Measurements from ENCODE around the gene TCOF1.
A peak's percentile ranks its signal among the peaks of the same experiment; 100 is the strongest.
"Not testable (repeated sequence)": the region's sequence is repeated elsewhere in the genome, so short reads cannot be mapped to it uniquely, and the experiment has no call there.

TCOF1 gene

DNA sequence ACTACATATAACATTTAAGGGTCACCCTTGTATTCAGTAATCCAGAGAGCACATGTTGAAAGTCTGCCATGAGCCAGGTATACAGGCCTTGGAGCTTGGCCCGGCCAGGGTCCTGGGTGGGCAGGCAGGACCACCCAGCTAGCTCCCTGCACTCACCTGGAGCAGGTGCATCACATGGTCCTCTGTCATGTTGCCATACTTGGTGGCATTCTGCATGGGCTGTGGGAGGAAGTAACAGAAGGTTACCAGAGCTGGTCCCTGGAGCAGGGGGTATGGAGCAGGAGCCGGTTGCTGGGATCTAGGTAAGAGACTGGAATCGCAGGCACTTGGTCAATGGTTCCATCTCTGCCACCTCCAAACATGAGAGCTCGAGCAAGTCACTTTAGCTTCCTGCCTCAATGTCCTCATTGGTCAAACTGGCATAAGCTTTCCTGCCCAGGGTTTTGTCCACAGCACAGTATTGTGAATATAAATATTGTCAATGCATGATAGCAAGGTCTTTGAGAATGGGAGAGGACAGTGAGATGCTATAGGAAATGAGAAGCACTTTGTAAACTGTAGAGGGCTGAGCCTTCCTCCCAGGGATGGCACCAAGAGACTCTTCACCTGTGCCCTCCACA is 48.7 kb downstream of the TCOF1 start:
- no peak for DNase-seq

DNA sequence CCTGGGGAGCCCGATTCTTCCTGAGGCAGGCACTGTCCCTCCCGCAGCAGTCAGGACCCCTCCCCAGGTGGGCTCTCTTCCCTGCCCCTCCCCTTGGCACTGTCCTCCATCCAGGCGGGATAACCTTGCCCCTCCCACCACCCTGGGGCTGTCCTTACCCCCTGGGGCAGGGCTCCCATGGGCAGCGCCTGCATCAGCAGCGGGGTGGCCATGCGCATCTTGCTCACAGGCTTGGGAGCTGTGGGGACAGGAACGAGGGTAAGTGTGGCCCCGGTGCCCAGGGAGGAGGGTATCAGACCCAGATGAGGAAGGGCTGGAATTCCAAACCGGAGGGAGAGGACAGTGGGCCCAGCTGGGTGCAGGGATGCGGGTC is 49.2 kb downstream of the TCOF1 start:
- DNase-seq: no peak

DNA sequence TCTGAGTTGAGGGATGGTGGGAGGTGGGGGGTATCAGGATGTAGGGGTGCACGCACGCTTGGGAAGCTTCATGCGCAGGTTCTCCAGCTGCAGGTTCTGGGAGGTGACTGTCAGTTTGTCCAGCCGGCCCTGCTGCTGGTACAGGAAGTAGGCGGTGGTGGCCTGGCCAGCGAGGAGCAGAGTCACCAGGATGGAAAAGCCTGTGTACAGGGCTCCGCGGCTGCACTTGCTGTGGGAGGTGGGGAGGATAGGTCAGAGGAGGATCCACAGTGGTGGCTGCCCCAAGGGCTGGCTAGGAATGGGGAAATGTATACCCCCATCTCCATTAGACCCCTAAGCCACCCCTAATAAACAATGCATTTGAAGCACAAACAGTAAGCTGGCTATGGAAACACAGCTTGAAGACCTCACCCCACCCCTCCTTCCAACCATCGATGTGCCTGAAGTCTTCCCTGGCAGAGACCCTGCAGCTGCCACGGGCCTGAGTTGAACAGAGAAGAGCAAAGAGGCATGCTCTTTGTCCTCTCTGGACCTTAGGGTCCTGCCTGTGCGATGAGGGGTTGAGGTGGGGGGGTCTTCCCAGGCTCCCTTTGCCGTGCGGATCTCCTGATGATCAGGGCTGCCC is 49.7 kb downstream of the TCOF1 start:
- no peak for DNase-seq

DNA sequence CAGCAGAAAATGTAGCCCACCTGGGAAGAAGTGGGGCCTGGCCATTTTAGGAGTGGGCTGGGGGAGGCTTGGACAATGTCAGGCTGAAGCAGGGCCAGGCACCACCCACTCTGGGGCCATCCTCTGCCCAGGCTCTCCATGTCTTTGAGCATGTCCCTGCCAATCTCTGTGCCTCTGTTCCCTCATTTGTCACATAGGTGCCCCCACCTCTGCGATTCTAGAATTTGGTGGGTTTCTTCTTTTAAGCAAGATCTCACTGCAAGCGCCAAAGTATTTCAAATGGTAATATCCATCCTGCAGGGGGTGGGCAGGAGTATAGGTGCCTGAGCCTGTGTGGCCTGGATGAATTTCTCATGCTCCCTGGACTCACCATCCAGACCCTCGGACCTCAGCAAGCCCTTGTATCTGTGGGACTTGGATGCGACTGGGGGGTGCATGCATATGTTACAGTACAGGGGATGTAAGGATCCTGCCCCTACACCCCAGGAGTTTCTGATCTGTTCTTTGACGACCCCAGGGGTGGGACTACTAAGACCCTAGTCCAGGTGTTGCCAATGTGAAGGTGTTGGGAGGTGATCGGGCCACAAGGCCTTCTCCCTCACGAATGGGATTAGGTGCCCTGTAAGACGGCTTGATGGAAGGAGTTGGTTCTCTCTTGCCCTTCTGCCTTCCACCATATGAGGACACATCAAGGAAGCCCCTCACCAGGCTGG is 50.9 kb downstream of the TCOF1 start:
- no peak for DNase-seq

DNA sequence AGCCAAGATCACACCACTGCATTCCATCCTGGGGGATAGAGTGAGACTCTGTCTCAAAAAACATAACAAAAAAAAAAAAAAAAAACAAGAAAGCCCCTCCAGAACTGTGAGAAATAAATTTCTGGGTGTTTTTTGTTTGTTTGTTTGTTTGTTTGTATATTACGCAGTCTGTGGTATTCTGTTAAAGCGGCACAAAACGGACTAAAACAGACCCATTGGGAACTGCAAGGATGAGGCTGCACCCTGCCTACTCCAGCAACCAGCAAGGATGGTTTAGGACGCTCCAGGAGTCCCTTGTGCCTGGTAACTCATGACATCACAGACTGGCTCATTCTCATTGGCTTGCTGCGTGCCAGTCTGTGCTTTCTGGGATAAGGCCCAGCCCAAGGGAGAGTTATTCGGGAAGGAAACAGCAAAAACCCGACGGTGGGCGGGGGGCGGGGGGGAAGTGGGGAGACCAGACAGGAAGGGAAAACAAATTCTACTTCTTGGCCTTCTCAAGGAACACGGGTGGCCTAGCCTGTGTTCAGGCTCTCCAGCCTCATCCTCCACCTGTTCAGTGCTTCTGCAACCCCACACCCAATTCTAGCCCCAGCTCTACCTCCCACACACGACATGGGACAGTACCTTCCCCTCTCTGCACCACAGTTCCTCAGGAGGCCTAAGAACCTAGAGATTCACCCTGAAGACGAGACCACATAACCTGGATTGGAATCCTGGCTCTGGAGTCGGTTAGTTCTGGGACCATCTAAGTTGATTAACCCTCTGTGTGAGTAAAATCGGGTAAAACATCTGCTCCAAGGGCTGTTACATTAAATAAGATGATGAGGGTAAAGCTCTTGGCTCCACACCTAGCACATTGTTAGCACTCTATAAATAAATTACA is 52.4 kb downstream of the TCOF1 start:
- peak; percentile 83 to 89 for DNase-seq

DNA sequence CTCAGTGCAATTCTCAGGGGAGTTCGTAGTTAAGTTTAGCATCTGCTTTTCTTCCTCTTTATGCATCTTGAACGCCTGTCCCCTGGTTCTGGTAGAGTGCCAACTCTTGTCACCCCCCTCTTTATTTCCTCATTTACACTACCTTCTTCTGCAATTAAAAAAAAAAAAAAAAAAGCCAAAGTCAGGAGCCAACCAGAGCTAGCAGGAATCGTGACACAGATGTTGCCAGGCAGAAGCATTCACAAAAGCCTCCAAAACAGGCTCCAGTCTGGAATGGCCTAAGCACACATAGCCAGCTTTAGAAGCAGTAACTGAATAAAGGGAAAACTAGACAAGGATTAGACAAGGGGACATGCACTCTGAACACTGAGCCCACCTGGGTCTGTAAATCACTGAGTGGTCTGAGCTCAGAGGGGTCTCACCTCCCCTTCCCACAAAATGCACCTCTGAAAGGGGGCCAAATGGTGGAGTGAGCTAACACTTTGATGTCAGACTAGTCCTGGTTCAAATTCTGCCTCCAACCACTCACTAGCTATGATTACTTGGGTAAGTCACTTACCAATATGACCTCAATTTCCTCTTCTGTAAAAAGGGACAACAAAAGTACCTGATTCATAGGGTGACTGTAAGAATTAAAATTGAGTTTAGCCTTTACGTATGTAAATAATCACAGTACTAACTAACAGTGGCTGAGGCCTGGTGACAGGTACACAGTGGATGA is 53.2 kb downstream of the TCOF1 start:
- DNase-seq: peak; percentile 63 to 78

DNA sequence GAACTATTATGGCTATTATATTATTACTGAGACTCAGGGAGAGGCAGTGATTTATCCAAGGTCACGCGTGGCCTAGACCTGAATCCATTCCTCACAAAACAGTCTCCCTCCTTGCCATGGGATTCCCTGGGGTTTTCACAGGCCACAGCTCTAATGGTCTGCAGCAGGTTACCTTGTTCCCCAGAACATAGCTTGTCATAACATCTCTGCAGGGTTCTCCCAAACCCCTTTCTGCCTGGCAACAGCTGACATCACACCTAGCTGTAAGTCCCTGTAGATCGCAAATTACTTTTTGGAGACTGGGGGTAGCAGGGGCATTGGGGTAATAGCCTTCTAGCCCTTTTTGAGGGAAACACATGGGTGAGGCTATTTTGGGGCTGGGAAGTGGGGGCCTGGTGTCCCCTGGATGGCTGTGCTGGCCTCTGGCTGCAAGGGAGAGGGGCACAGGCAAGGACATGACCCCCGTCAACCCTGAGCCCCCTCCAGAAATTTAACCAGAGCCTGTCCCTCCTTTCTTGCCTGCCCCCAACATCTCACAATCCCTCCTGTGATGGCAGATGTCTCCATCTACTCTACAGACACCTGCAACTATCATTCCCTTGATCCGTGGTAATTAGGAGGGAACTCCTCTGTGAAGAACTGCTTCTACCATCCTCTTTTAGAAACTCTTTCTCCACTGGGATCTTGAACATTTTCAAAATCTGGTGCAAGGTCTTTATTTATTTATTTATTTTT is 53.9 kb downstream of the TCOF1 start:
- peak; percentile 15 to 38 for DNase-seq

DNA sequence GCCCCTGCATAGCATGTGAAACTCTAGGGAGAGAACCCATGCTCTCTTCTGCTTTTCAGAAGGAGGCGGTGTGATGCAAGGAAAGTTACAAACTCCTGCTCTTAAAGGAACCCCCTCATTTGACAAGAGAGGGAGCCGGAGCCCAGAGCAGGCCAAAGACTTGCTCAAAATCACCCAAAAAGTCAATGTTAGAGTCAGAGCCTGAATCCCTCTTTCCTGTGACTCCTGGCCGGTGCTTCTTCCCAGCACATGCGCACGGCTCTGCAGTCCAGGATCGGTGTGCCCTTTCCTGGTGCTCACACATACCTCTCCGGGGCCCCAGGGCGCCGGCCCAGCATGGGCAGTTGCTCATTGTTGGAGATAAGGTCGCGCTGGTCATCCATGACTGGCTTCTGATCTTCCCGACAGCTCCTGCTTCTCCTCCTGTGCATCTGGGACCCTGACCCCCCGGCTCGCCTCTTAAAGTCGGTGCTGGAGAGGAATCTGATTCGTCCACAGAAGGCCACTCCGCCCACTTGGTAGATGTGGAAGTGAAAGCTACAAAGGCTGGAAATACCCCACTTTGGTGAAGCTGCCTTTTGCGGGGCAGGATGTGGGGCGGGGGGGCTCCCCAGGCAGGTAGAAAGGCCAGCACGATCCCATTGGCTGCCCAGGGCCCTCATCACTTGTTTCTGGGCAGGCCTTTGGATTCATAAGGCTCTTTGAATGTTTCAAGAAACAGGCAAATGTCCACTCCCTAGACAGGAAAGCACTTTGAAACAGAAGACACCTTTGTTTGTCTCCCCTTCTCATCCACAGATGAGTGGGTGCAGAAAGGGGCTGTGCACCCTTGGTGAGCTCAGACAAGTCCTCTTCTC is 55.0 kb downstream of the TCOF1 start, which contains the start of gene CD74:
Gene CD74 (minus strand): TSS at position 592 of the 857 bp plus-strand sequence. CDS start 161 bp downstream, at position 431.
- DNase-seq: peak; percentile 20 to 70

DNA sequence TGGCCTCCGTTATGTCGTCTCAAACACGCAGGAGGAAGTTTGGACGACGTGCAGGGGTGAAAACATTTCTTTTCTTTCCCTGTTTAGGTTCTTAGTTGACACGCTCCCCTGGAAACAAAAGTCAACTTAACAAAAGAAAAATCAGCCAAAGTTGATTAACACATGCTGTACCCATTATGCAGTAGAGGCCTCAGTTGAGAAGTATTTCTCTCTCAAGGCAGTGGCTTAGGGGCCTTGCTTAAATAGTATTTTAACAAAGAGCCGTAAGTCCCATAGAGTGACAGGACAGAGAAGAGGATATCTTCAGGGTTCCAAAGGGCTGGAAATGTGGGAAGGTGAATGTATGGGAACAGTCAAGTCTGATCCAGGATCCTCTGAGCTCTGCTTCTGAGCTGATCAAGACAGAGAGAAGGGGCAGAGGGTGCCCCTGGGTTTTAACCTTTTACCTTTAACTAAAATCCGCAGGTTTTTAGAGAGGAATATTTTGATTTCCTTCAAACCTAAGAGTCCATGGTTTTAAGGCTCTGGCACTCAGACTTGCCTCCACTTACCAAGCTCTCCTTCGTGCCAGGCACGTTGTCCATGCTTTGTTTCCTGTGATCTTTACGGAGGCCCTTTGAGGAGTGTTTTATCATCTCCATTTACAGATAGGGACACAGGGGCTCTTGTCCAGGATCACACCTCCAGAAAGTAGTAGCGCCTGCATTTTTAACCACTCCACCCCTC is 55.8 kb downstream of the TCOF1 start:
- DNase-seq: no peak

DNA sequence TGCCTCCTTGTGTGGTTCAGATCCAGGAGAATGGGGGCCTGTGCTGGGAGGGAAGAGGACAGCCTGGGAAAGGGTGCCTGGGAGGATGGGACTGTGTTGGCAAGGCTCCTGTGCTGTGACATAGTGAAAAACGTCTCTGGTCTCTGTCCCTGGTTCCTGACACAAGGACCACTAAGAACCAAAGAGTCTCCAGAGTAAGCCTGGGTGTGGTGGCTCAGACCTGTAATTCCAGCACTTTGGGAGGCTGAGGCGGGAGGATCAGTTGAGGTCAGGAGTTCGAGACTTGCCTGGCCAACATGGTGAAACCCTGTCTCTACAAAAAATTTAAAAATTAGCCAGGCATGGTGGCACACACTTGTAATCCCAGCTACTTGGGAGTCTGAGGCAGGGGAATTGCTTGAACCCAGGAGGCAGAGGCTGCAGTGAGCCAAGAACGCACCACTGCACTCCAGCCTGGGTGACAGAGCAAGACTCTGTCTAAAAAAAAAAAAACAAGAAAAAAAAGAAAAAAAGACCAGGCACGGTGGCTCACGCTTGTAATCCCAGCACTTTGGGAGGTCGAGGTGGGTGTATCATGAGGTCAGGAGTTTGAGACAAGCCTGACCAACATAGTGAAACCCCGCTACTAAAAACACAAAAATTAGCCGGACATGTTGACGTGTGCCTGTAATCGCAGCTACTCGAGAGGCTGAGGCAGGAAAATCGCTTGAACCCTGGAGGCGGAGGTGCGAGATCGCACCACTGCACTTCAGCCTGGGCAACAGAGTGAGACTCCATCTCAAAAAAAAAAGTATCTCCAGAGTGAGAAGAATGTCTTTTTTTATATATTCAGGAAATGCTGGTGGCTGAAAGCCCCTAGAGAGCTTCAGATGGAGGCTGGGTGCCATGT is 56.6 kb downstream of the TCOF1 start:
- not testable (repeated sequence) for DNase-seq

DNA sequence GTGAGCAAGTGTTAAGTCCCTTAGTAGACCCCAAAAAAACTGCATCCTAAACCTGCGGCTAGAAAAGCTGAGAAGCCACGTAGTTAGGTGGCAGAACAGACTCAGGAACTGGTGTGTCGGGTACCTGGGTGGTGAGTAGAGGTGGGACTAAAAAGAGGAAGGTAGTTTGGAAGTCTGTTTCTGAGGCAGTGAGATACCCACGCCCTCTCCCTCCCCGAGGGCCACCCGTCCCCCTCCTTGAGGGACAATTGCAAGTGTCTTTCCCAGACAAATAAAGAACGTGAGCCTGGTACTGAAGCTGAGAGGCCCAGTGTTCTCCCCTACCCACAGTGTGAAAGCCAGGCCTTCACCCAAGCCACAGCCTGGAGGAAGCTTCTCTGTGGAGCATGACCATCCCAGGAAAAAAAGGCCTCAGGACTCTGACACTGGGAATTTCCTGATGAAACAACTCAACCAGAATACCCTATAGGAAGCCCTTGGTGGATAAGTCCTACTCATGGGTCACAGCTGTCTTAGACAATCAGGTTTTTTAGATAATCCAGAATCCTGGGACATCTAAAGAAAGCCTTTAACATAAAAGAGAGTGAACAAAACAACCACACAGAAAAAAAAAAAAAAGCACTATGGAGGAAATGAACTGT is 62.3 kb downstream of the TCOF1 start:
- DNase-seq: no peak

DNA sequence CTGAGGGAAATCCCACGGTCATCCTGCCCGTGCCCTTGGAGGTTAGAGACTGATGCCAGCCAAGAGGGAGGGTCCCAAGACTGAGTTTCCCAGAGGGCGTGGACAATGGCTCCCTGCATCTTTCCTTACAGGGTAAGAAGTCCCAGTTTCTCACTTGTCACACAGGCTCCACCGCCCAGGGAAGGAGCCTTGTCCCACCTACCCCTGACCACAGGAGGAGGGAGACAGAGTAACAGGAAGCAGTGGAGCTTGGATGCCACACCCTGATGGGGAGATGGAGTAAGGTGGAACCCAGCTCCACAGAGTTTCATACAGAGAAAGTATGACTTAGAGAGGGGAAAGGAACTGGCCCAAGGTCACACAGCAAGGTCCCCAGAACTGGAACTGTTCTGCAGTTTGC is 64.6 kb downstream of the TCOF1 start:
- no peak for DNase-seq

DNA sequence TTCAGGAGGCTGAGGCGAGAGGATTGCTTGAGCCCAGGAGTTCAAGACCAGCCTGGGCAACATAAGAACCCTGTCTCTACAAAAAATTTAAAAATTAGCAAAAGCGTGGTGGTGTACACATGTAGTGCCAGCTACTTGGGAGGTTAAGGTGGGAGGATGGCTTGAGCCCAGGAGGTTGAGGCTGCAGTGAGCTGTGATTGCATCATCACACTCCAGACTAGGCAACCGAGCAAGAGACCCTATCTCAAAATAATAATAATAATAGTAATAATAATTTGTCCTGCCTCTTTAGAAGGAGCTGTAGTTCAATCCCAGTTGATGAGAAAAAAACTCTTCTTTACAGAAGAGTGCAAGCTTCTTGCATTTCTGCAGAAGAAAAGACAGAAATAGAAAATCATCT is 65.3 kb downstream of the TCOF1 start:
- no peak for DNase-seq

DNA sequence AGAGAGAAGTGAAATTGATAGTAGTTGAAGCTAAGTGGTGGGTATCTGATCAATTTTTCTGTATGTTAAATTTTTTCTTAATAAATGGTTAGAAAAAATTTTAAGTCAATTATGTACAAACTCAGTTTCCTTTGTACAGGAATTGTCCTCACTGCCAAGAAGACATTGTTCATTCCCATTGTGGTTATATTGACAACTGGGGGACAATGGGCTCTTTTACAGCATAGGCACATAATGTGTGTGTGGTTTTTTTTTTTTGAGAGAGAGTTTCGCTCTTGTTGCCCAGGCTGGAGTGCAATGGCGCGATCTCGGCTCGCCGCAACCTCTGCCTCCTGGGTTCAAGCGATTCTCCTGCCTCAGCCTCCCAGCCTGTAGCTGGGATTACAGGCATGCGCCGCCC is 68.7 kb downstream of the TCOF1 start:
- DNase-seq: not testable (repeated sequence)

DNA sequence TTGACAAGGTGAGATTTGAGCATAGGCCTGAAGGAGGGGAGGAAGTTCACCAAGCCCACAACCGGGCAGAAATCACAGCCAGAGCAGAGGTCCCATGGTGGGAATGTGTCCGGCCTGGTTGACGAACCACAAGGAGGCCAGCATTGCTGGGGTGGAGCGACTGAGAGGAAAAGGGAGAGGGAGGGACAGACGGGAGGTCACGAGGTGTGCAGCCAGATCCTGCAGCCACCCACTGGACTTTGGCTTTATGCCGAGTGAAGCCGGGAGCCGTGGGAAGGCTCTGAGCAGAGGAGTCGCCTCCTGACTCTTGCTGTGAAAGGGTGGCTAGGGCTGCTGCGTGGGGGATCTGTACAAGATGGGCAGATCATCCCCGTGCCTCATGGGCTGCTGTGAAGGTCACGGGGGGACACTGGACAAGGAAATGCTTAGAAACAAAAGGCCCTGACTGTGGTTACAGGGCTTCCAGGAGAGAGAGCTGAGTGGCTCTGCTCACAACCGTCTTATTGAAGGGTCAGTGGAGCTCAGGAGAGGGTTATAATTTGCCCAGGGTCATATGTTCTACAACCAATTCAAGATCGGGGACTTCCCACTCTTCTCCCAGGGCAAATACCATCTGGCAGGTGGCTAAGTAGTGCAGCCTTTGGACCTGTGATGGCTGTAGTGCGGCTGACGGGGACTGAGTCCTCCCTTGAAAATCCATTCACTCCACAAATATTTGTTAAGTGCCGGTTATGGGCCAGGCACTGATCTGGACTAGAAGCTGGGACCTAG is 70.8 kb downstream of the TCOF1 start:
- DNase-seq: no peak

DNA sequence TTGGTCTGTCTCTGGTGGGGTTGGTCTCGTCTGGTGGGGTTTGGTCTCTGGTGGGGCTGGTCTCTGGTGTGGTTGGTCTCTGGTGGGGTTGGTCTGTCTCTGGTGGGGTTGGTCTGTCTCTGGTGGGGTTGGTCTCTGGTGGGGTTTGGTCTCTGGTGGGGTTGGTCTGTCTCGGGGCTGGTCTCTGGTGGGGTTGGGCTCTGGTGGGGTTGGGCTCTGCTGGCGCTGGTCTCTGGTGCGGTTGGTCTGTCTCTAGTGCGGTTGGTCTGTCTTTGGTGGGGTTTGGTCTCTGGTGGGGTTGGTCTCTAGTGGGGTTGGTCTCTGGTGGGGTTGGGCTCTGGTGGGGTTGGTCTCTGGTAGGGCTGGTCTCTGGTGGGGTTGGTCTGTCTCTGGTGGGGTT is 71.5 kb downstream of the TCOF1 start:
- DNase-seq: no peak

DNA sequence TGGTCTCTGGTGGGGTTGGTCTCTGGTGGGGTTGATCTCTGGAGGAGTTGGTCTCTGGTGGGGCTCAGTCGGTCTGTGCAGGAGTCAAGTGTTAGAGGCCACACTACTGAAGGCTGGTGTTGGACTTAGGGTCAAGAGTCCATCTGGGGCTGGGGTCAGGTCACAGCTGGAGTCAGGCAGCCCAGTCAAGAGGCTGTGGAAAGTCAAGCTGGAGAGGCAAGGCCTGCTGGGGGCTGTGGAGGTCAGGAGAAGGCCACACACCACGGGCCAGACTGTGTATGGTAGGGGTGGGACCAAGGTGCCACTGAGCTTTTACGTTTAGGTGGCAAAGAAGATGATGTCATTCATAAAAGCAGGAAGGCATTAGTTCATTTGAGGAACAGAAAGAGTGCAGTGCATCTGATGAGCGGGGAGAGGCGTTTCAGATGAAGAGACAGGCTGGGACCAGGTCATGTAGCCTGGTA is 71.9 kb downstream of the TCOF1 start:
- DNase-seq: no peak

DNA sequence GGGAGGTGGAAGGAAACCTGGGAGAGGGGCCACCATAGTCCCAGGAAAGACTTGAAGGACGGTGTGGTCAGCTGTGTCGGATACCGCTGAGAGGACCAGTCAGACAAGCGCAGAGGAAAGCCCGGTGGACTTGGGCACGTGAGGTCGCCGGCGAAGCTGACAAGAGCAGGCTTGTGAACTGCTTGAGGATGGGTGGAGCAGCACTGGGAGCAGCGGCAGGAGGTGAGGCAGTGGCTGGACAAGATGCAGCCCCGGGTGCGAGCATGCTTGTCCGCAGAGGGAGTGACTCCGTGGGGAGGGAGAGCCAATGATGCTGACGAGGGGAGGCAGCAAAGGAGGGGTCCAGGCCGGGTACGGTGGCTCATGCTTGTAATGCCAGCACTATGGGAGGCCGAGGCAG is 73.6 kb downstream of the TCOF1 start:
- DNase-seq: peak in 1 of 2 experiments; percentile 19
